Measurements from ENCODE around the gene PNLIP. TPM values are rescaled to one million over a fixed set of nuclear protein-coding genes. Genes with fewer than 3 reads are reported as not detected.

PNLIP gene
- polyA plus RNA-seq, 1 donor: 0.12 TPM

DNA sequence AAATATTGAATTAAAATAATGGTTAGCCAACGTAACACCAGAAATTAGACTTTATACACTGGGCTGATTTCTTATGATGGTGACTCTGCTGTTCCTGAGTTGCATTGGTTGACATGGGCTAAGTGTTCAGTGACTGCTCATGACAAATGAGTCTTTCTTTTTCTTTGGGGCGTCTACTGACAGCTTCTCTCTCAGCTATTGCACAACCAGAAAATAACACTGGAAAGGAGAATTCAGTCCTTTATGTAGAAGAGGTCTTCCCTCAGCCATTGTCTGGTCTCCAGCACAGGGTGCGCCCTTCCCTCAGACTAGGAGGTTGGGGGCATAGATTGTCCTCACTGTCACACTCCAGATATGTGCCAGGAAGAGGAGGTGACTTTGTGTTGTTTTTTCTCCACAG lies 21.6 kb downstream of the PNLIP start:
- Histone ChIP-seq H3K9me3 (ENCODE audit: control insufficient read depth, low read depth, low read length) (no peaks in the 10 kb centered on the region), H3K4me1 (ENCODE audit: control insufficient read depth, insufficient read depth, low read length) (no peaks in the 10 kb centered on the region), H3K36me3 (ENCODE audit: control insufficient read depth, insufficient read depth, low read length) (no peaks in the 10 kb centered on the region), H3K4me3 (ENCODE audit: low read length) (no peak overlapping the region), H3K27me3 (ENCODE audit: control insufficient read depth, insufficient read depth, low read length) (no peaks in the 10 kb centered on the region), H3K27ac (ENCODE audit: low read length) (no peak overlapping the region)
- DNase-seq: no peak
- WGBS (ENCODE audit: insufficient coverage, low lambda C conversion rate): no CpG with 5 or more reads among the region's 3 CpGs

DNA sequence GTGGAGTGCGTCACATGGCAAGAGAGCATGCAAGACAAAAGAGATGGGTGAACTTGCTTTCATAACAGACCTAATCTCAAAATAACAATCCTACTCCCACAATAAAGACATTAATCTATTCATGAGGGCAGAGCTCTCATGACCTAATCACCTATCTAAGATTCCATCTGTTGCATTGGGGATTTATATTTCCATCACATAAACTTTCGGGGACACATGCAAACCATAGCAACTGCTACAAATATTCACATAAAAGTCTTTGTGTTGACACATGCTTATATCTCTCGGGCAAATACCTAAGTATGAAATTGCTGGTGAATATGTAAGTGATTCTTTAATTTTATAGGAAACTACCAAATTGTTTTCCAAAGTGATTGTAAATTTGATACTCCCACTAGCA lies 29.1 kb downstream of the PNLIP start:
- DNase-seq: no peak
- Histone ChIP-seq H3K27ac (ENCODE audit: low read length) (no peak overlapping the region), H3K9me3 (ENCODE audit: control insufficient read depth, low read depth, low read length) (no peaks in the 10 kb centered on the region), H3K27me3 (ENCODE audit: control insufficient read depth, insufficient read depth, low read length) (no peaks in the 10 kb centered on the region), H3K4me1 (ENCODE audit: control insufficient read depth, insufficient read depth, low read length) (no peaks in the 10 kb centered on the region), H3K4me3 (ENCODE audit: low read length) (no peak overlapping the region), H3K36me3 (ENCODE audit: control insufficient read depth, insufficient read depth, low read length) (no peaks in the 10 kb centered on the region)
- WGBS (ENCODE audit: insufficient coverage, low lambda C conversion rate): no CpG with 5 or more reads among the region's 3 CpGs

DNA sequence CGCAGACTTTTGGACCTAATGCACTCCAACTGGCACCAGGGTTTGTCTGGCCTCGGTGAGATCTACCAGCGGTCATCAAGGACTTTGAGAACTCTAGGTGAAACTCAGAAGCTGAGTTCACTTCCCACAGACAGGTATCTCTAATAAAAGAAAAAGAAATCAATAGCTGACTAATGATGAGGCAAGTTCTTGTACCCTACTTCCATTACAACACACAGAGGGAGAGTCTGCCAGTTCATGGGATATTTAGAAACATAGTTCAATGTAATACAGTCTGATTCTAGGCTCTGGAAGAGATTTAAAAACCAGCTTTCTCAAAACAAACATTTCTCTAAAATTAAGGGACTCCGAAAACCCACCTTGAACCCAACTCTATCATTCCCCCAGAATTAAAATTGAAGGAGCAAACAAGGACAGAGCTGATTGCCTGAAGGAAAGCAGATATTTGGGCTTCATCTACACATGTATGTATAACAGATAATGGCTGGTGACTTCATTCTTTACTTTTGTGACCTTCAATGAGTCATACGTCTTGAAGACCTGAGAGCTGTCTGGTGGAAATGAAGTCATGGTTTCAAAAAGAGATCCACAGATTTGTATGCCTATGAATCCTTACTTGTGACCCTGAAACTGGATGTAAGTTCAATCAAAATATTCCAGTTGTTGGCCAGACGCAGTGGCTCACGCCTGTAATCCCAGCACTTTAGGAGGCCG lies 42.3 kb downstream of the PNLIP start:
- WGBS (ENCODE audit: insufficient coverage, low lambda C conversion rate): no CpG with 5 or more reads among the region's 8 CpGs
- H3K27me3 ChIP-seq (ENCODE audit: control insufficient read depth, insufficient read depth, low read length): no peaks in the 10 kb centered on the region
- DNase-seq: no peak
- no peaks in the 10 kb centered on the region for H3K36me3 ChIP-seq (ENCODE audit: control insufficient read depth, insufficient read depth, low read length)
- H3K9me3 ChIP-seq (ENCODE audit: control insufficient read depth, low read depth, low read length): no peaks in the 10 kb centered on the region
- no peak overlapping the region for H3K27ac ChIP-seq (ENCODE audit: low read length)
- H3K4me3 ChIP-seq (ENCODE audit: low read length): no peak overlapping the region
- H3K4me1 ChIP-seq (ENCODE audit: control insufficient read depth, insufficient read depth, low read length): peaks cover 23% of the 10 kb centered on the region

DNA sequence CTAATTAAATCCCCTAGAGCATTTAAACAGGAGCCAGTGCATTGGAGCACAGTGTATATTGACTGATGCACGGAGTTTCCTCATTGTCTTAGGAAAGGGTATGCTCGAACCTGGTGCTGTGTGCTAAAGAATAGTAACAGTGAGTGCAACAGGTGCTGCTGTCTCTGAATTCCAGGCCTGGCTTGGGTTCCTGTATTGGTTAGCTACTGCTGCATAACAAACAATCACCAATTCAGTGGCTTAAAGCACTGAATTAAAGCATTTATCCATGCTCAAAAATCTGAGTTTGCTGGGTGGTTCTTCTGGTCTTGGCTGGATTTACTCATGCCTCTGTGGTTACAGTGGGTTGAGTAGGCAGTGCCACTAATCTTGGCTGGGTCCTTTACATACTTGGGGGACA lies 43.3 kb downstream of the PNLIP start:
- H3K4me1 ChIP-seq (ENCODE audit: control insufficient read depth, insufficient read depth, low read length): peaks cover 23% of the 10 kb centered on the region
- WGBS (ENCODE audit: insufficient coverage, low lambda C conversion rate): no CpG with 5 or more reads among the region's 2 CpGs
- no peak overlapping the region for H3K27ac ChIP-seq (ENCODE audit: low read length)
- no peaks in the 10 kb centered on the region for H3K9me3 ChIP-seq (ENCODE audit: control insufficient read depth, low read depth, low read length)
- DNase-seq: no peak
- H3K36me3 ChIP-seq (ENCODE audit: control insufficient read depth, insufficient read depth, low read length): no peaks in the 10 kb centered on the region
- H3K27me3 ChIP-seq (ENCODE audit: control insufficient read depth, insufficient read depth, low read length): no peaks in the 10 kb centered on the region
- H3K4me3 ChIP-seq (ENCODE audit: low read length): no peak overlapping the region

DNA sequence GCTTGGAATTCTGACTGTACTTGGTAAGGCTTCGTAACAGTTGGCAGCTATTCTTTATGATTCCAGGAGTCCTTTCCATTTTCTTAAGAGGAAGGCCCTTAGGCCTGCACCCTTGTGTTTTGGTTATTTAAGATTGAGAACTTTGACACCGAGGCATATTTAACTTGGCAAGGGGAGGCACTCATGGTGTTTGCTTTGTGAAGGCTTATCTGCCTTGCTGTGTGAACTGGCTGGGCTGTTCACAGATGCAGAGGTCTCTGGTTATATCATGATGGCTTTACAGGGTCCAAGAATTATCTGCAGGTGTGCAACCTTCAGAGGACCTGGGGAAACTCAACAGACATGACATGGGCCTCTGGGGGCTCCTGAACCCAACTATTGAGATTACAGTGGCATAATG lies 44.2 kb downstream of the PNLIP start:
- no CpG with 5 or more reads among the region's 2 CpGs for WGBS (ENCODE audit: insufficient coverage, low lambda C conversion rate)
- Histone ChIP-seq H3K27me3 (ENCODE audit: control insufficient read depth, insufficient read depth, low read length) (no peaks in the 10 kb centered on the region), H3K27ac (ENCODE audit: low read length) (no peak overlapping the region), H3K4me3 (ENCODE audit: low read length) (no peak overlapping the region), H3K36me3 (ENCODE audit: control insufficient read depth, insufficient read depth, low read length) (no peaks in the 10 kb centered on the region), H3K4me1 (ENCODE audit: control insufficient read depth, insufficient read depth, low read length) (peaks cover 23% of the 10 kb centered on the region), H3K9me3 (ENCODE audit: control insufficient read depth, low read depth, low read length) (no peaks in the 10 kb centered on the region)
- peak in 1 of 2 donors; percentile 75 for DNase-seq

DNA sequence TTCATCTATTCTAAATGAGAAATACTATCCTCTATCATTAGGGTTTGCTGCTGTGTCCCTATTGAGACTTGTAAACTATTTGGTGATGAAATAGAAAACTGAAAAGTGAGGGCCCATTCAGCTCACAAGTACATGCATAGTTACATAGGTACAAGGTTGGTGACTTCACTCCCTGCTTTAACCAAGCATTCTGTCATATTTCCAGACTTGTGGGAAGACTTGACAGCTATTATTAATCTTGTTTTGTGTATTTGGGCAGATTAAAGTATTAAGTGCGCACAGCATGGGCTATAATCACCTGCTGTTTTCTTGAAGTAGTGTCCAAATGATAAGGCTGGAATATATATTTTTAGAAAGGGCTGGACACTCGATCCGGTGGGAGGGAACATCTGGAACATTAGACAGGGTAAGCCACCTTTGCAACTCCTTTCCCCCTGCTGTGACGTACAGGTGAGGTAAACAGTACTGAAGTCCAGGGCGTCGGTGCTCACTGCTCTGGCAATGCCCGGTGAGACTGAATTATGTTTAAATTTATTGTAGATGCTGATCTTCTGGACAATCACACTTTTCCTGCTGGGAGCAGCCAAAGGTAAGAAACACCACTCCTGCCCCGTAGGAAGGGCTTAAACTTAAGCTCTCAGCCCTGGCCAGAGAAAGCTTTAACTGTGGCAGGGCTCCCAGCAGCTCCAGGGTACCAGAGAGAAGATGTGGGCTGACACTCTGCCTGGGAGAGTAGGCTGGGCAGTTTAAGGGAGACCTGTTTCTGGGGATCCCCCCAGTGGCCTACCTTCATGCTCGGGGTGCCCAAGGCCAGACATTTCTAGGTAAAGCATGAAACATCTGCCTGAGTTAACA lies 45.1 kb downstream of the PNLIP start, which contains the start of gene PNLIPRP1:
Gene PNLIPRP1, plus strand, starts transcription at position 370 of the 855 bp plus-strand sequence. Its CDS starts 171 bp downstream, at position 541.
- Histone ChIP-seq H3K4me1 (ENCODE audit: control insufficient read depth, insufficient read depth, low read length) (peaks cover 23% of the 10 kb centered on the region), H3K27ac (ENCODE audit: low read length) (no peak within 1 kb of the TSS), H3K36me3 (ENCODE audit: control insufficient read depth, insufficient read depth, low read length) (no peaks in the 10 kb centered on the region), H3K27me3 (ENCODE audit: control insufficient read depth, insufficient read depth, low read length) (no peaks in the 10 kb centered on the region), H3K4me3 (ENCODE audit: low read length) (no peak within 1 kb of the TSS), H3K9me3 (ENCODE audit: control insufficient read depth, low read depth, low read length) (no peaks in the 10 kb centered on the region)
- WGBS (ENCODE audit: insufficient coverage, low lambda C conversion rate): no CpG with 5 or more reads among the region's 9 CpGs
- peak in 1 of 2 donors; percentile 71 for DNase-seq

DNA sequence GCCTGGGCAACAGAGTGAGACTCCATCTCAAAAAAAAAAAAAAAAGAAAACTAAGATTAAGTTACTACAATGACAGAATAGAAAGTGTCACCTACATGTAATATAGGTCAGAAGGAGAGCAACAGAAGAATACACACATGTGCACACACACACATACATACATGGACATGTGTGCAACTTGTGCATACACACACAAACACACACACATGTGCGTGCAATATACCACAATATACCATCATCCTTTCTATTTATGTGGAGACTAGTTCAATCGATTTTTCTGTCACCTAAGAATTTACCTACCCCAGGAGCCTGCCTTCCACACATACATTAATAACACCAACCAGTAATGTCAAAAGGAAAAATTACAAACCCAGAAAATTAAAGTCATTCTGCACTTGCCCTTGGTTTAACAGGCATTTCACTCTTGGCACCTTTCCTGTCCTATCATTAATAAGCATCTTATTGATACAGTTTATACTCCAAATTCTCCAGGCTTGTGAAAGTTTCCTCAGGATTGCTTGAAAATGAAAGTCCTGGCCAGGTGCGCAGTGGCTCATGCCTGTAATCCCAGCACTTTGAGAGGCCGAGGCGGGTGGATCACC lies 47.5 kb downstream of the PNLIP start:
- Histone ChIP-seq H3K9me3 (ENCODE audit: control insufficient read depth, low read depth, low read length) (no peaks in the 10 kb centered on the region), H3K36me3 (ENCODE audit: control insufficient read depth, insufficient read depth, low read length) (no peaks in the 10 kb centered on the region), H3K27ac (ENCODE audit: low read length) (no peak overlapping the region), H3K4me3 (ENCODE audit: low read length) (no peak overlapping the region), H3K27me3 (ENCODE audit: control insufficient read depth, insufficient read depth, low read length) (no peaks in the 10 kb centered on the region), H3K4me1 (ENCODE audit: control insufficient read depth, insufficient read depth, low read length) (peaks cover 23% of the 10 kb centered on the region)
- DNase-seq: no peak
- WGBS (ENCODE audit: insufficient coverage, low lambda C conversion rate): 90% methylated on average over 2 of the region's 5 CpGs

DNA sequence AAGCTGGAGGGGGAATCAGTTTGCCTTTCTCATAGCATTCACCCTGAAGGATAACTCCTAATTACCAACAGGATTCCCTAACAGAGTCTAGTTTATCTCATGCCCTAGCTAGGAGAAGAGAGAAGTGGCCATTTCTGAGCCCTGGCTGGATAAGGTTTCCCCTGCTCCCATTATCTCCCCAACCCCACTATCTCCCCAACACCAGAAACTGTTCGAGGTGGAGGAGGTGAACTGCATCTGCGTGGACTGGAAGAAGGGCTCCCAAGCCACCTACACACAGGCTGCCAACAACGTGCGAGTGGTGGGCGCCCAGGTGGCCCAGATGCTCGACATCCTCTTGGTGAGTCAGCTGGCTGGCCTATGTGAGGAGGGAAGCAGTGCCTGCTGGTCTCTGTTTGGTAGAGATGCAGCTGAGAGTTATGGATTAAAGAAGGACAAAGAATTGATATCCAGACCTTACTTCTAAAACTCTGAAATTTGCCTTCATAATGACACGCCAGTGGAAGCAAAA lies 48.8 kb downstream of the PNLIP start:
- no peak for DNase-seq
- Histone ChIP-seq H3K27me3 (ENCODE audit: control insufficient read depth, insufficient read depth, low read length) (no peaks in the 10 kb centered on the region), H3K27ac (ENCODE audit: low read length) (no peak overlapping the region), H3K9me3 (ENCODE audit: control insufficient read depth, low read depth, low read length) (no peaks in the 10 kb centered on the region), H3K4me1 (ENCODE audit: control insufficient read depth, insufficient read depth, low read length) (peaks cover 23% of the 10 kb centered on the region), H3K4me3 (ENCODE audit: low read length) (no peak overlapping the region), H3K36me3 (ENCODE audit: control insufficient read depth, insufficient read depth, low read length) (no peaks in the 10 kb centered on the region)
- no CpG with 5 or more reads among the region's 7 CpGs for WGBS (ENCODE audit: insufficient coverage, low lambda C conversion rate)

DNA sequence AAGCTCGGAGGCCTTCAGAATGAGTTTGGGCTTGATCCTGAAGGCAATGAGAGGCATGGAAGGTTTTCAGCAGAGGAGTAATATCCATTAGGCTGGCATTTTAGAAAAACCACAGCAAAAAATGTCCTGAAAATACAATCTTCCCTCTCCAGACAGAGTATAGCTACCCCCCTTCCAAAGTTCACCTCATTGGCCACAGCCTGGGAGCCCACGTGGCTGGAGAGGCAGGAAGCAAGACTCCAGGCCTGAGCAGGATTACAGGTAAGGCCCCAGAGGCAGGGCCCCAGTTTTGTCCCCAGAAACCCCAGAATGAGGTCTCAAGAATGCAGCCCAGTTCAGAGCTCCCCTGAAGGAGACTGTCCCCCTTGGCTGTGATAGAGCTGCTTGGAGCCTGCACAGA lies 50.3 kb downstream of the PNLIP start:
- no peak for DNase-seq
- 100% methylated on average over 1 of the region's 2 CpGs for WGBS (ENCODE audit: insufficient coverage, low lambda C conversion rate)
- no peaks in the 10 kb centered on the region for H3K36me3 ChIP-seq (ENCODE audit: control insufficient read depth, insufficient read depth, low read length)

DNA sequence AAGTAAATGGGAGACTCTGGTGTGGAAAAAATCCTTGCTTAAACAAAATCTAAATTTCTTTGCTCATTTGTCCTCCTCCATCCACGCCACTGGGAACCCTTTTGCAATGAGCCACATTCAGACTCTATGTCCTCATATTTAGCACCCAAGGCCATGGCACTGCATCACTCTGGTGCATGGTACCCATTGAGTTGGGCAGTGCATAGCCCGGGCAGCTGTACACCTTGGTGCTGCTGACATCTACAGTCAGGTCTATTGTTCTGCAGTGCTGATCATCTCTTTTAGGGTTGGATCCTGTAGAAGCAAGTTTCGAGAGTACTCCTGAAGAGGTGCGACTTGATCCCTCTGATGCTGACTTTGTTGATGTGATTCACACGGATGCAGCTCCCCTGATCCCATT lies 51.8 kb downstream of the PNLIP start:
- 80% methylated on average over 1 of the region's 5 CpGs for WGBS (ENCODE audit: insufficient coverage, low lambda C conversion rate)
- Histone ChIP-seq H3K9me3 (ENCODE audit: control insufficient read depth, low read depth, low read length) (no peaks in the 10 kb centered on the region), H3K27me3 (ENCODE audit: control insufficient read depth, insufficient read depth, low read length) (no peaks in the 10 kb centered on the region), H3K4me3 (ENCODE audit: low read length) (no peak overlapping the region), H3K27ac (ENCODE audit: low read length) (no peak overlapping the region), H3K4me1 (ENCODE audit: control insufficient read depth, insufficient read depth, low read length) (no peaks in the 10 kb centered on the region), H3K36me3 (ENCODE audit: control insufficient read depth, insufficient read depth, low read length) (no peaks in the 10 kb centered on the region)
- no peak for DNase-seq

More for the DNA sequence above, 50.3 kb downstream of the PNLIP start:
- peaks cover 10% of the 10 kb centered on the region for H3K4me1 ChIP-seq (ENCODE audit: control insufficient read depth, insufficient read depth, low read length)
- no peaks in the 10 kb centered on the region for H3K9me3 ChIP-seq (ENCODE audit: control insufficient read depth, low read depth, low read length)
- H3K4me3 ChIP-seq (ENCODE audit: low read length): no peak overlapping the region
- no peak overlapping the region for H3K27ac ChIP-seq (ENCODE audit: low read length)
- H3K27me3 ChIP-seq (ENCODE audit: control insufficient read depth, insufficient read depth, low read length): no peaks in the 10 kb centered on the region

Data from large intestine (tissue), 3 donors.